G401 (cell line): ENCODE results near the gene SORCS3. TPM values are rescaled to one million over a fixed set of nuclear protein-coding genes. Genes with fewer than 3 reads are reported as not detected.
"Not testable (repeated sequence)": the region's sequence is repeated elsewhere in the genome, so short reads cannot be mapped to it uniquely, and the experiment has no call there.

Experiments used
- DNase-seq: peaks from one replicate; pipeline ENCODE4 v3.0.0-alpha.2; 2015; ENCODE audit warnings: low spot score
- in situ Hi-C: cut with HindIII; loops from 2 replicates; pipeline ENCODE4 v1.10.0; 2016; ENCODE audit warnings: low sequenced_read_pairs, mixed read lengths
- total RNA-seq: library from RNA; depleted of rRNA; stranded (reverse); fragments of >200 nt; shearing (Covaris generic); gene quantifications from 2 replicates; pipeline ENCODE4 v1.2.3, GENCODE V29; 2014

Gene SORCS3
- total RNA-seq, 1 experiment from 2014 or later, result not detected

DNA sequence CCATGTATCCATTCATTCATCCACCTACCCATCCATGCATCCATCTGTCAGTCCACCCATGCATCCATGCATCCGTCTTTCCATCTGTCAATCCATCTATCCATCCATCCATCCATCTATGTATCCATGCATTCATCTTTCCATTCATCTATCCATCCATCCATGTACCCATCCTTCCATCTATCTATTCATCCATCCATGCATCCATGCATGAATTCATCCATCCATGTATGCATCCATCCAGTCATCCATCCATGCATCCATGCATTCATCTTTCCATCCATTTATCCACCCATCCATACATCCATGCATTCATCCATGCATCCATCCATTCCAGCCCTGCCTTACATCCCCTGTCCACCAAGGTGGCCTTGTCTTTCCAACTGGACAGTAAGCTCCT lies 45.7 kb downstream of the SORCS3 start:
- no peak for DNase-seq
- in situ Hi-C loops, result no loop called here

GRCh38 chr10:104688251-104689042 lies 47.4 kb downstream of the SORCS3 start:
- in situ Hi-C loops, result no loop called here
- DNase-seq, result no peak

GRCh38 chr10:104689105-104689504 lies 48.0 kb downstream of the SORCS3 start:
- in situ Hi-C loops, result no loop called here
- DNase-seq, result no peak

GRCh38 chr10:104689547-104689946 lies 48.5 kb downstream of the SORCS3 start:
- in situ Hi-C loops, result no loop called here
- DNase-seq, result no peak

- in situ Hi-C loops, result no loop called here
- DNase-seq, result no peak
Observed at GRCh38 chr10:104690101-104690500, 49.0 kb downstream of the SORCS3 start.

DNA sequence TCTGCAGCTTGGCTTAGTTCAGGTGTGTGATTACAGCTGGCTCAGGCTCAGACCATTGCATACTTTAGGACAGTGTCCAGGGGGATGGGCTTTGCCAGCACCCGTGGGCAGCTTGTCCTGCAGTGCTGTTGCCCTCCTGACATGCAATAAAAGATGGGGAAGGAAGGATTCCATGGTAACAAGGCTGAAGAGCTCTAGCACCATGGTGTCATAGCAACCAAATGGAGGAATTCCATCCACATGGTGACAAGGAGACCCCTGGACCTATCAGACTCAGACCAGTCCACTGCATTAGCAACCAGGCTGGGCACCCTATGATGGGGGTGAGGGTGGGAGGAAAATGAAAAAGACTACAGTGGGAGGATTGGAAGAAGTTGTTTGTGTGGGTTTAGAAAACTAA lies 49.9 kb downstream of the SORCS3 start:
- no peak for DNase-seq

DNA sequence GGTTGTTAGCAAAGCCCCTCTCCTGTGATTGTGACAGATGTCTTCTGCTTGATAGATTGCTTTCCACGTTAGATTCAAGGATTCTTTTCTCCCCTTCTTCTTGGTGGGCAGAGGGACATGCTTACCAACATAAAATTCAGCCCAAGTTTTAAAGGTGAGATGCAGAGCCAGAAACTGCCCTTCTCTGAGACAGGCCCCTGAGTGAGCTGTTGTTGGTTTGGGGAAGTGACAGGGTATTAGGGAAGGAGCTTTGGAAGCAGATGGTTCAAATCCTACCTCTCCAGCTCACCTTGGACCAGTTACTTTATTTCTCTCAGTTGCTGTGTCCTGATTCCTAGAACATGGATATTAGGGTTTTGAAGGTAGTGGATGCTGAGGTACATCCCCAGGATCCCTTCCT lies 53.0 kb downstream of the SORCS3 start:
- in situ Hi-C loops, result no loop called here
- no peak for DNase-seq

More for the DNA sequence above, 49.9 kb downstream of the SORCS3 start:
- in situ Hi-C loops, result no loop called here

DNA sequence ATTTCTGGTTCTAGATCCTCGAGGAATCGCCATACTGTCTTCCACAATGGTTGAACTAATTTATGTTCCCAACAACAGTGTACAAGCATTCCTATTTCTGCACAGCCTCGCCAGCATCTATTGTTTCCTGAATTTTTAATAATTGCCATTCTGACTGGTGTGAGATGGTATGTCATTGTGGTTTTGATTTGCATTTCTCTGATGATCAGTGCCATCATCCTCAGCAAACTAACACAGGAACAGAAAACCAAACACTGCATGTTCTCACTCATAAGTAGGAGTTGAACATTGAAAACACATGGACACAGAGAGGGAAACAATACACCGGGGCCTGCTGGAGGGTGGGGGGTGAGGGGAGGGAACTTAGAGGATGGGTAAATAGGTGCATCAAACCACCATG lies 62.2 kb downstream of the SORCS3 start:
- in situ Hi-C loops, DNase-seq: not testable (repeated sequence)

- in situ Hi-C loops, result no loop called here
- no peak for DNase-seq
Observed at GRCh38 chr10:104706886-104707285, 65.8 kb downstream of the SORCS3 start.

DNA sequence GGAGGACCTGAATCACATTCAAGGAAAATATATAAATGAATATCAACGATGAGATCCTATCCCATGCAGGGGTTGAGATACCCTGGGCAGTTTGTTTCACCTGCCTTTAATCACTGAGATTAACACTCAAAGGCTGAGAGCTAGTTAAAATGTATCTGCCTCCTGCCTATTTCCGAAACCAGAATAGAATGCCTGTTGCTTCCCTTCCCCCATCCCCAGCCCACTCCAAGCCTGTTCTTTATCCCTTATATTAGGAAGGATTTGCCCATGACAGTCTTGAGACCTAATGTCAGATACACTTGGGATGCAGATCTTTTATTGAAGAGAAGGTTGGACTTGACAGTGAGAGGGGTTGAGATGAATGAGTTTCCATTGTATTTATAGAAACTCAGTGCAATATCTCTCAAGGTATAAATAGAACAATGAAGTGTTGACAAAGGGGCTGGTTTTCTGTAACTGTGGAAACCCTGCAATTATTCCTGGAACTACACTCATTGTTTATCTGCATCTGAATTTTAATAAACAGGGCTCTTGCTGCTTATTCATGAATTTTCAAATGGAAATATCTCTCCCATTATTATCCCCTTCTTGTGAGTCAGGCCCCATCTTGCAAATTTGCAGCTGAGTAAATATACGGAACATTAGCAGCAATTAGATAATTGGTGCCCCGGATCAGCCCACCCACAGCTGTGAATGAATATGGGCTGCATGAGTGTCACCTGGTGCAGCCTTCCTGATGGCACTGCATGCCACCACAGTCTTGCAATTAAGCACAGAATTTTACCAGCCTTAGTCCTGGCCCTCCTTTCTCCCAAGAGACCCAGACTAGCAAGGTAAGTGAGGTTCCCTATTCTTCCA lies 66.7 kb downstream of the SORCS3 start:
- no peak for DNase-seq
- in situ Hi-C loops, result no loop called here

- no peak for DNase-seq
Observed at GRCh38 chr10:104711302-104711721, 70.2 kb downstream of the SORCS3 start.

DNA sequence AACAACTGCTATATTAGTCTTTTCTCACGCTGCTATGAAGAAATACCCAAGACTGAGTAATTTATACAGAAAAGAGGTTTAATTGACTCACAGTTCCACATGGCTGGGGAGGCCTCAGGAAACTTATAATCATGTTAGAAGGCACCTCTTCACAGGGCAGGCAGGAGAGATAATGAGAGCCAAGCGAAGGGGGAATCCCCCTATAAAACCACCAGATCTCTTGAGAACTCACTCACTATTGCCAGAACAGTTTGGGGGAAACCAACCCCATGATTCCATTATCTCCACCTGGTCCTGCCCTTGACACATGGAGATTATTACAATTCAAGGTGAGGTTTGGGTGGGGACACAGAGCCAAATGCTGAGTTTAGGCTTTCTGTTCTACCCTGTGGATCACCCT lies 89.5 kb downstream of the SORCS3 start:
- in situ Hi-C loops, DNase-seq: not testable (repeated sequence)

More at GRCh38 chr10:104711302-104711721, 70.2 kb downstream of the SORCS3 start:
- in situ Hi-C loops, result no loop called here

- in situ Hi-C loops, result no loop called here
- no peak for DNase-seq
Observed at GRCh38 chr10:104731192-104731591, 90.1 kb downstream of the SORCS3 start.

GRCh38 chr10:104732222-104732621 lies 91.1 kb downstream of the SORCS3 start:
- peak; percentile 17 for DNase-seq
- in situ Hi-C loops, result no loop called here

GRCh38 chr10:104734433-104734832 lies 93.3 kb downstream of the SORCS3 start:
- in situ Hi-C loops, result no loop called here
- DNase-seq, result no peak

- peak; percentile 5 for DNase-seq
- in situ Hi-C loops, result no loop called here
Observed at GRCh38 chr10:104735036-104735756, 94.1 kb downstream of the SORCS3 start.

- DNase-seq, result no peak
- in situ Hi-C loops, result no loop called here
Observed at GRCh38 chr10:104735757-104736391, 94.8 kb downstream of the SORCS3 start.

DNA sequence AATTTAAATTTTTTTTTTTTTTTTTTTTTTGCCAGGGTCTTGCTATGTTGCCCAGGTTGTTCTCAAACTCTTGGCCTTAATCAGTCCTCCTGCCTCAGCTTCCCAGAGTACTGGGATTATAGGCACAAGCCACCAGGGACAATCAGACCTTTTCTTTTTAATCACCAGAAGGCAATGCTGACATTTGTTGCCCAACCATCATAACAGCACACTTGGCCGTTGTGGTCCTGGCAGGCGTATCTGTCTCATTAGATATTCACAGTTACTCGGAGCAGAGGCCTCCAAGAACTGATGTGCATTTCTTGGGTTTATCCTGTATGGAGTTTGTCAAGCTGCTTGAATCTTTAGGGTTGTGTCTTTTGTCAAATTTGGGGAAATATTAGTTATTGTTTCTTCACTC lies 100.0 kb downstream of the SORCS3 start:
- in situ Hi-C loops, result no loop called here

GRCh38 chr10:104744052-104744451 lies 103.0 kb downstream of the SORCS3 start:
- DNase-seq, result no peak
- in situ Hi-C loops, result no loop called here

More for the DNA sequence above, 100.0 kb downstream of the SORCS3 start:
- DNase-seq, result no peak
